ENCODE data around the gene SLC13A1. TPM values are rescaled to one million over a fixed set of nuclear protein-coding genes. Genes with fewer than 3 reads are reported as not detected.

SLC13A1 gene
- polyA plus RNA-seq, 3 donors: not detected

DNA sequence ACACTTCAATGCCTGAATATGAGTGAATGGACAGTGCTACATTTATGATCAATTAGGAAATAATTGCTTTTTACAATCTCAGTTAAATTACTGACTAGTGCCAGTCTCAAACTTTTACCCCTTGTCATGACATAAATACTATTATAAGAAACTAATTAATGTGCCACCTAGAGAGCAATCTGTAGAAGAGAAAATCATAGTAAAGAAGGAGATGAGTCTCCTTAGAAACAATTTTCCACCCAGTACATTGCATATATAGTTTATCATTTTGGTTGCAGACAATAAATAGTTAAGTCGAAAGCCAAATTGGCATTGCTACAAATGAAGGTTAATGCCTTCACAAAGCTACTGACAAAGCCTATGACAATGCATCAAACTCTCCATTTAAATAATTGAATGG is 68.6 kb downstream of the SLC13A1 start:
- Histone ChIP-seq H3K36me3 (replicated peaks in 1 of 2; ENCODE audit: control insufficient read depth in 1 of 2, insufficient read depth in 2 of 2, low read length in 2 of 2) (no peaks in the 10 kb centered on the region), H3K4me3 (replicated peaks in 1 of 3; ENCODE audit: low read depth in 2 of 3, low read length in 3 of 3) (no peak overlapping the region), H3K79me2 (ENCODE audit: insufficient read depth, low read length) (no peaks in the 10 kb centered on the region), H3K9me3 (replicated peaks in 1 of 2; ENCODE audit: control insufficient read depth in 1 of 2, insufficient read depth in 1 of 2, low read length in 2 of 2) (no peaks in the 10 kb centered on the region), H3K9ac (ENCODE audit: insufficient read depth, low read length, poor library complexity, severe bottlenecking) (no peak overlapping the region), H3K4me2 (replicated peaks; ENCODE audit: extremely low read depth, low read length, poor library complexity, severe bottlenecking) (no peak overlapping the region), H3K27me3 (ENCODE audit: control insufficient read depth in 2 of 2, insufficient read depth in 2 of 2, low read length in 2 of 2) (no peaks in the 10 kb centered on the region), H3K4me1 (ENCODE audit: control insufficient read depth in 1 of 2, insufficient read depth in 2 of 2, low read length in 2 of 2) (no peaks in the 10 kb centered on the region), H3K27ac (ENCODE audit: low read depth in 1 of 2, low read length in 2 of 2) (no peak overlapping the region), H4K20me1 (ENCODE audit: insufficient read depth, low read length) (no peaks in the 10 kb centered on the region), H2AFZ (ENCODE audit: insufficient read depth, low read depth, low read length, poor library complexity, severe bottlenecking) (no peak overlapping the region)
- H3K4me3 Mint-ChIP-seq: no peak overlapping the region
- no peak for DNase-seq
- no peaks in the 10 kb centered on the region for H3K27me3 Mint-ChIP-seq (ENCODE audit: low read depth in 3 of 3)
- peaks cover 0 to 2% (median 0%) of the 10 kb centered on the region in 7 donors for H3K9me3 Mint-ChIP-seq
- H3K4me1 Mint-ChIP-seq: no peaks in the 10 kb centered on the region
- no peaks in the 10 kb centered on the region for H3K36me3 Mint-ChIP-seq
- no CpG with 5 or more reads among the region's 1 CpG for WGBS (ENCODE audit: insufficient coverage)
- intact Hi-C loops (cut with micrococcal nuclease): no loop called here
- H3K27ac Mint-ChIP-seq: no peak overlapping the region
- TF ChIP-seq, protein P1, sequence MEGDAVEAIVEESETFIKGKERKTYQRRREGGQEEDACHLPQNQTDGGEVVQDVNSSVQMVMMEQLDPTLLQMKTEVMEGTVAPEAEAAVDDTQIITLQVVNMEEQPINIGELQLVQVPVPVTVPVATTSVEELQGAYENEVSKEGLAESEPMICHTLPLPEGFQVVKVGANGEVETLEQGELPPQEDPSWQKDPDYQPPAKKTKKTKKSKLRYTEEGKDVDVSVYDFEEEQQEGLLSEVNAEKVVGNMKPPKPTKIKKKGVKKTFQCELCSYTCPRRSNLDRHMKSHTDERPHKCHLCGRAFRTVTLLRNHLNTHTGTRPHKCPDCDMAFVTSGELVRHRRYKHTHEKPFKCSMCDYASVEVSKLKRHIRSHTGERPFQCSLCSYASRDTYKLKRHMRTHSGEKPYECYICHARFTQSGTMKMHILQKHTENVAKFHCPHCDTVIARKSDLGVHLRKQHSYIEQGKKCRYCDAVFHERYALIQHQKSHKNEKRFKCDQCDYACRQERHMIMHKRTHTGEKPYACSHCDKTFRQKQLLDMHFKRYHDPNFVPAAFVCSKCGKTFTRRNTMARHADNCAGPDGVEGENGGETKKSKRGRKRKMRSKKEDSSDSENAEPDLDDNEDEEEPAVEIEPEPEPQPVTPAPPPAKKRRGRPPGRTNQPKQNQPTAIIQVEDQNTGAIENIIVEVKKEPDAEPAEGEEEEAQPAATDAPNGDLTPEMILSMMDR (IDR thresholded peaks at IDR 0.05): no peak

DNA sequence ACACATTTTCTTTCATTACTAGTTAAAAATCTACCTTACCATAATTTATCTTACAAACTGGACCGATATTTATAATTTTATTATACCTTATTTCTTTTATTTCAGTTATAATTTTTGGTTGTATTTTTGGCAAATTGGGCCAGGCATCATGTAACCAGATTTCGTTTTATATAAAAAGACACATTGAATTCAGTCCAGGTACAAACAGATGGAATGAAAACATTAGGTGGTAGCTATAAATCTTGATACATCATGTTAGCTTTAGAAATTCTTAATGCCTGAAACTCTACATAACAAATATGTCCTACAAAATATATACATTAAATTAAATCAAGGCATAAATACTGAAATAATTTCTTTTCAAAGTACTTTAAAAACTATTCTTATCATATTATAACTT is 73.1 kb downstream of the SLC13A1 start:
- no peak overlapping the region for H3K4me3 ChIP-seq (replicated peaks in 1 of 3; ENCODE audit: low read depth in 2 of 3, low read length in 3 of 3)
- Mint-ChIP-seq H3K27ac (no peak overlapping the region), H3K9me3 (peaks cover 0 to 2% (median 0%) of the 10 kb centered on the region in 7 donors), H3K4me1 (no peaks in the 10 kb centered on the region), H3K27me3 (ENCODE audit: low read depth in 3 of 3) (no peaks in the 10 kb centered on the region), H3K36me3 (no peaks in the 10 kb centered on the region), H3K4me3 (no peak overlapping the region)
- DNase-seq: no peak
- no peaks in the 10 kb centered on the region for H3K4me1 ChIP-seq (ENCODE audit: control insufficient read depth in 1 of 2, insufficient read depth in 2 of 2, low read length in 2 of 2)
- no peak overlapping the region for H3K4me2 ChIP-seq (replicated peaks; ENCODE audit: extremely low read depth, low read length, poor library complexity, severe bottlenecking)
- TF ChIP-seq, protein P1 (IDR thresholded peaks at IDR 0.05): no peak
- H3K79me2 ChIP-seq (ENCODE audit: insufficient read depth, low read length): no peaks in the 10 kb centered on the region
- no peak overlapping the region for H3K27ac ChIP-seq (ENCODE audit: low read depth in 1 of 2, low read length in 2 of 2)
- H4K20me1 ChIP-seq (ENCODE audit: insufficient read depth, low read length): no peaks in the 10 kb centered on the region
- H2AFZ ChIP-seq (ENCODE audit: insufficient read depth, low read depth, low read length, poor library complexity, severe bottlenecking): no peak overlapping the region
- intact Hi-C loops (cut with micrococcal nuclease): no loop called here
- no peaks in the 10 kb centered on the region for H3K9me3 ChIP-seq (replicated peaks in 1 of 2; ENCODE audit: control insufficient read depth in 1 of 2, insufficient read depth in 1 of 2, low read length in 2 of 2)
- H3K36me3 ChIP-seq (replicated peaks in 1 of 2; ENCODE audit: control insufficient read depth in 1 of 2, insufficient read depth in 2 of 2, low read length in 2 of 2): no peaks in the 10 kb centered on the region
- H3K27me3 ChIP-seq (ENCODE audit: control insufficient read depth in 2 of 2, insufficient read depth in 2 of 2, low read length in 2 of 2): no peaks in the 10 kb centered on the region
- WGBS (ENCODE audit: insufficient coverage): no CpG with 5 or more reads among the region's 2 CpGs
- no peak overlapping the region for H3K9ac ChIP-seq (ENCODE audit: insufficient read depth, low read length, poor library complexity, severe bottlenecking)

Data from CD14-positive monocyte (primary cell).